Measurements from ENCODE around the gene DYNC2I2. TPM values are rescaled to one million over a fixed set of nuclear protein-coding genes. Genes with fewer than 3 reads are reported as not detected.

Gene DYNC2I2
- total RNA-seq, 3 donors from 2014 or later (not counting 1 experiment from before 2014, with no cell fraction given), result 5.2 to 6.3 (median 5.5) TPM

- peak; percentile 30 to 84 for DNase-seq
- Mint-ChIP-seq H3K4me1 (peaks cover 49 to 59% of the 10 kb centered on the region in 2 donors), H3K27me3 (ENCODE audit: low read depth in 2 of 2) (no peaks in the 10 kb centered on the region), H3K36me3 (peaks cover 33% of the 10 kb centered on the region), H3K4me3 (peak overlapping the region; percentile 99), H3K27ac (peak overlapping the region; percentile 87 to 92), H3K9me3 (no peaks in the 10 kb centered on the region)
- intact Hi-C loops (cut with micrococcal nuclease), result loop anchor here (1.0 kb wide), 1 partner anchor 34 kb away; the partner anchor contains the start of gene ZDHHC12
- TF ChIP-seq CTCF (IDR thresholded peaks at IDR 0.05), result no peak
- WGBS (ENCODE audit: insufficient coverage), result under 1% methylated on average over 76 of the region's 83 CpGs
- Histone ChIP-seq H3K4me3 (ENCODE audit: low read length) (peak overlapping the region; percentile 48), H3K36me3 (ENCODE audit: control insufficient read depth, insufficient read depth, low read length) (peaks cover 33% of the 10 kb centered on the region), H3K27me3 (ENCODE audit: control insufficient read depth, insufficient read depth, low read length) (no peaks in the 10 kb centered on the region), H3K9me3 (ENCODE audit: control insufficient read depth, insufficient read depth, low read length) (no peaks in the 10 kb centered on the region), H3K27ac (ENCODE audit: low read length) (peak overlapping the region; percentile 55), H3K4me1 (ENCODE audit: control insufficient read depth, insufficient read depth, low read length) (peaks cover 41% of the 10 kb centered on the region)
- peak; percentile 13 to 28 (median 25) for ATAC-seq
These were observed 33.4 kb upstream of the DYNC2I2 start for GRCh38 chr9:128689820-128690683.

- ATAC-seq, result peak; percentile 30 to 44 (median 43)
- Mint-ChIP-seq H3K9me3 (no peaks in the 10 kb centered on the region), H3K36me3 (peaks cover 27% of the 10 kb centered on the region), H3K27me3 (ENCODE audit: low read depth in 2 of 2) (no peaks in the 10 kb centered on the region), H3K27ac (peak overlapping the region; percentile 89 to 96), H3K4me3 (peak overlapping the region; percentile 79), H3K4me1 (peaks cover 56 to 66% of the 10 kb centered on the region in 2 donors)
- under 1% methylated on average over 77 of the region's 80 CpGs for whole genome bisulfite sequencing (ENCODE audit: insufficient coverage)
- Histone ChIP-seq H3K4me3 (ENCODE audit: low read length) (peak overlapping the region; percentile 43), H3K36me3 (ENCODE audit: control insufficient read depth, insufficient read depth, low read length) (peaks cover 30% of the 10 kb centered on the region), H3K9me3 (ENCODE audit: control insufficient read depth, insufficient read depth, low read length) (no peaks in the 10 kb centered on the region), H3K4me1 (ENCODE audit: control insufficient read depth, insufficient read depth, low read length) (peaks cover 48% of the 10 kb centered on the region), H3K27ac (ENCODE audit: low read length) (peak overlapping the region; percentile 61), H3K27me3 (ENCODE audit: control insufficient read depth, insufficient read depth, low read length) (no peaks in the 10 kb centered on the region)
- TF ChIP-seq CTCF (IDR thresholded peaks at IDR 0.05), result no peak
- no peak for DNase-seq
- intact Hi-C loops (cut with micrococcal nuclease), result loop anchor here (1.0 kb wide), 1 partner anchor 35 kb away; the partner anchor contains the start of gene ZDHHC12
These were observed 32.7 kb upstream of the DYNC2I2 start for GRCh38 chr9:128689293-128689774.

GRCh38 chr9:128688501-128689292 lies 32.0 kb upstream of the DYNC2I2 start, which contains the start of gene SET:
SET (plus strand) TSS chr9:128689222; CDS start chr9:128689583, 361 bp downstream.
- H3K4me1 ChIP-seq (ENCODE audit: control insufficient read depth, insufficient read depth, low read length), result peaks cover 53% of the 10 kb centered on the region
- no peak for TF ChIP-seq CTCF (IDR thresholded peaks at IDR 0.05)
- peaks cover 20% of the 10 kb centered on the region for H3K36me3 Mint-ChIP-seq
- whole genome bisulfite sequencing (ENCODE audit: insufficient coverage), result 2% methylated on average over 93 of the region's 93 CpGs
- no peaks in the 10 kb centered on the region for H3K9me3 ChIP-seq (ENCODE audit: control insufficient read depth, insufficient read depth, low read length)
- DNase-seq, result peak; percentile 92 to 97
- no peaks in the 10 kb centered on the region for H3K27me3 ChIP-seq (ENCODE audit: control insufficient read depth, insufficient read depth, low read length)
- peaks cover 62 to 70% of the 10 kb centered on the region in 2 donors for H3K4me1 Mint-ChIP-seq
- intact Hi-C loops (cut with micrococcal nuclease), result loop anchor here (1.0 kb wide), 1 partner anchor 36 kb away; the partner anchor contains the start of gene ZDHHC12
- H3K27ac Mint-ChIP-seq, result peak within 1 kb of the TSS; percentile 89 to 96
- peak within 1 kb of the TSS; percentile 97 for H3K27ac ChIP-seq (ENCODE audit: low read length)
- H3K4me3 Mint-ChIP-seq, result peak within 1 kb of the TSS; percentile 99
- no peaks in the 10 kb centered on the region for H3K27me3 Mint-ChIP-seq (ENCODE audit: low read depth in 2 of 2)
- peak; percentile 77 to 92 (median 84) for ATAC-seq
- H3K4me3 ChIP-seq (ENCODE audit: low read length), result peak within 1 kb of the TSS; percentile 66
- no peaks in the 10 kb centered on the region for H3K9me3 Mint-ChIP-seq
- peaks cover 23% of the 10 kb centered on the region for H3K36me3 ChIP-seq (ENCODE audit: control insufficient read depth, insufficient read depth, low read length)
